GM18873 (cell line): ENCODE results near the gene IKBKE.
"Not testable (repeated sequence)": the region's sequence is repeated elsewhere in the genome, so short reads cannot be mapped to it uniquely, and the experiment has no call there.

Source experiments
- ATAC-seq: cut with Tn5 transposase; IDR thresholded peaks from one replicate; pipeline ENCODE4 v1.9.1; 2021; ENCODE audit warnings: mild to moderate bottlenecking, moderate library complexity, moderate number of reproducible peaks; ENCODE audit not compliant: unreplicated experiment, low FRiP score

IKBKE gene

GRCh38 chr1:206471415-206471801, 1.1 kb downstream of the IKBKE start:
- ATAC-seq, result no peak

DNA sequence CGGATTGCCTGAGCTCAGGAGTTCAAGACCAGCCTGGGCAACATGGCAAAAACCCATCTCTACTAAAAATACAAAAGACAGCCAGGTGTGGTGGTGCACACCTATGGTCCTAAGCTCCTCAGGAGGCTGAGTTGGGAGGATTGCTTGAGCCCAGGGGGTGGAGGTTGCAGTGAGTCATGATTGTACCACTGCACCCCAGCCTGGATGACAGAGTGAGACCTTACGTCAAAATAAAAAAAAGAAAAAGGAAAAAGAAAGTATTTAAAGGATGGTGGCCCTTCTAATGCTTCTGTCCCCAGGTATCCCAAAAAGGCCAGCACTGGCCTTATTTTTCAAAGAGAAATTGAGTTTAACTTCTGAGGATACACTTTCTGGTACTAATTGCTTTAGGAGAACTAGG, 1.7 kb downstream of the IKBKE start:
- no peak for ATAC-seq

DNA sequence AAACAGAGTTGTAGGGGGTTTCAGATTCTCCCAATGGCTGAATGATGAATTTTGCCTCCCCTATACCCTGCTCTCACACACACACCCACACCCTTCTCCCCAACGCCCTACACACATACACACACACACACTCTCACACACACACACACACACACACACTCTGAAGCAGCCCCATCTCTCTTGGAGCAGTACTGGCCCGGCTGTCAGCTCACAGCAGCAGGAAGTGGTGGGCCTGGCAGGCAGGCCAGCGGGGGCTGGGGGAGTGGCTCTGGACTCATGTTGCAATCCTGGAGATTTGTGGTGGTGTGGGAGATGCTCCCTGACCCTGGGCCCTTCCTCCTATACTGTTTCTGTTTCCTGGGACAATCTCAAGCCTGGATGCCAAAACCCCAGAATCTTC, 2.2 kb downstream of the IKBKE start:
- ATAC-seq, result no peak

- no peak for ATAC-seq
Measured at GRCh38 chr1:206472886-206473285, 2.6 kb downstream of the IKBKE start.

GRCh38 chr1:206476058-206476457, 5.8 kb downstream of the IKBKE start:
- ATAC-seq, result no peak

DNA sequence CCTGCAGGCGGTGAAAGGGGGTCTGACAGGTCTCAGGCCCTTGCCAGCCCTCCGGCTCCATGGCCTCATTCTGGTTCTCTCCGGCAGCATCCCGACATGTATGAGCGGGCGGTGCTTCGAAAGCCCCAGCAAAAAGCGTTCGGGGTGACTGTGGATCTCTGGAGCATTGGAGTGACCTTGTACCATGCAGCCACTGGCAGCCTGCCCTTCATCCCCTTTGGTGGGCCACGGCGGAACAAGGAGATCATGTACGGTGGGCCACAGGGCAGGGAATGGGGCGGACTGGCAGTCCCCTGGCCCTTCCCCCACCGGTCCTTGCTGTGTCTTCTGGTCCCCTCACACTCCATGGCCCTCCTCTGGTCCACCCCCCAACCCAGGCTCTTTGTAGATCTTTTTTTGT, 6.3 kb downstream of the IKBKE start:
- no peak for ATAC-seq

DNA sequence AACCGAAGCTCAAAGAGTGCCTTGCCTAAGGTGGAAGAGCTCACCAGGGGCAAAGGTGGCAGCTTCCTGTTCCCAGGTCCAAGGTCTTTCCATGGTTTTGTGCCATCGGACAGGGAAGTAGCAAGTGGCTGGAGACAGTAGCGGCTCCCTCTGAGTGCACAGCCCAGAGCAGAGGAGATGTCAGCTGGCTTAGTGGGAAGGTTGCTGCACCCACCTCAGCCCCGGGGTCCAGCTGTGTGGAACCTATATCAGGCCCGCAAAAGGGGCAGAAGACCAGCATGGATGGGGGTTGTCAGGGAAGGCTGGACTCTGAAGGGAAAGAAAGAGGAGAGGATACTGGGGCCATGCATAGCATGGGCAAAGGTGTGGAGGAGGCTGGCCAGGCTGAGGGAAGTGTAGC, 6.8 kb downstream of the IKBKE start:
- ATAC-seq, result no peak

GRCh38 chr1:206477581-206478380, 7.5 kb downstream of the IKBKE start:
- ATAC-seq, result no peak

GRCh38 chr1:206478746-206479145, 8.5 kb downstream of the IKBKE start:
- no peak for ATAC-seq

DNA sequence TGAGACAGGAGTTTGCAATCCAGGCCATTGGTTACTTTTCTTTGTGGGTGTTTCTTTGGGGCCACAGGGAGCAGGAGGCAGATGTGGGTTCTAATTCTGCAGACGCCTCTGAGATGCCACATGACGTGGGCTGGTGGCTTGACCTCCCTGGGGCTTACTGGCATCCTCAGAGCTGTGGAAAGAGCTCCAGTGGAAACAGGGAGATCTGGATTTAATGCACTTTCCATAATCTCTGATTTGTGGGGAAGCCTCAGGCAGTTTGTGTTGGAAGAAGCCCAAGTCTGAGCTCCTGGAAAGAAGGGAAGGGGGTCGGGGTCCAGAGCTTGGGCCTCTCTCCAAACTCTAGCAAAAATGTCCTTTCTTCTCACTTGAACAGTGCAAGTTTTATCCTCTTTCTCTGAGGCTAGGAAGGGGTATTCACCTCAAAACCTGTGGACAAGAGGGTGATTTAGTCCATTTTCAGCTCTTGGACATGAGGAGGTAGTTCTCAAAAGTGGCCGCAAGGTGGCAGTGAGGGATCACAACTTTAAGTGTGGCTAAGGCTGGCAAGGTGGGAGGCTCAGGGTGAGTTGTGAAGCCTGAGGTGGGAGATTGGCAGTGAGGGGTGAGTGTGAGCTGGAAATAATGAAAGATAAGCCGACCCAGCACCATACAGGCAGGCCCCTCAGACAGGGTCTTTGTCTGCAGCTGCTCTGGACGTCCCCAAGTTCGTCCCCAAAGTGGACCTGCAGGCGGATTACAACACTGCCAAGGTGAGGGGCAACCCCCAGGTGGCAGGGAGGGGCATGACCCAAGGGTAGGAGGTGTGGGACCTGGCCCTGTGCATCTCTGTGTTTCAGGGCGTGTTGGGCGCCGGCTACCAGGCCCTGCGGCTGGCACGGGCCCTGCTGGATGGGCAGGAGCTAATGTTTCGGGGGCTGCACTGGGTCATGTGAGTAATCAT, 9.2 kb downstream of the IKBKE start:
- no peak for ATAC-seq

DNA sequence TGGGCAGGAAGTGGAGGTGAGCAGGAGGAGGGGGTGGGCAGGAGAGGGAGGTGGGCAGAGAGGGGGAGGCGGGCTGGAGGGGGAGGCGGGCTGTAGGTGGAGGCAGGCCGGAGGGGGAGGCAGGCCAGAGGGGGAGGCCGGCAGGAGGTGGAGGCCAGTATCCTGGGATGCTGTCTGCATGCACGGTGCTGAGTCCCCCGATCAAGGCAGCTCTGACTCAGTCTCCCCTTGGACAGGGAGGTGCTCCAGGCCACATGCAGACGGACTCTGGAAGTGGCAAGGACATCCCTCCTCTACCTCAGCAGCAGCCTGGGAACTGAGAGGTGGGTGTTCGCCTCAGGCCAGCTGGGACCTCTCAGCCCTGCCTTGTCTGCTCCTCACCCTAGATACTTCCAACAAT, 9.9 kb downstream of the IKBKE start:
- ATAC-seq, result no peak

GRCh38 chr1:206482611-206483010, 12.3 kb downstream of the IKBKE start:
- ATAC-seq, result no peak

- ATAC-seq, result not testable (repeated sequence)
Measured at GRCh38 chr1:206483864-206484263, 13.6 kb downstream of the IKBKE start.

DNA sequence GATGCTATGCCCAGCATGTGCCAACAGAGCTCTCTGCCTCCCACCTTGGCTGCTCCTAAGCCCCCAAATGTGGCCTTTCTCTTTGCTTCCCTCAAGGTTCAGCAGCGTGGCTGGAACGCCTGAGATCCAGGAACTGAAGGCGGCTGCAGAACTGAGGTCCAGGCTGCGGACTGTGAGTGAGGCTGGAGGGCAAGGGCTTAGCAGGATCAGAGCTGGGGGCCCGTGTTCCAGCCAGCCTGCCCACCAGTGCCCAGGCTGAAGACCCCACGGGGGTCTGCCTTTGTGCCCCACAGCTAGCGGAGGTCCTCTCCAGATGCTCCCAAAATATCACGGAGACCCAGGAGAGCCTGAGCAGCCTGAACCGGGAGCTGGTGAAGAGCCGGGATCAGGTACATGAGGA, 14.6 kb downstream of the IKBKE start:
- no peak for ATAC-seq

- ATAC-seq, result no peak
Measured at GRCh38 chr1:206486995-206487788, 16.9 kb downstream of the IKBKE start.

GRCh38 chr1:206487970-206488369, 17.7 kb downstream of the IKBKE start:
- ATAC-seq, result no peak

DNA sequence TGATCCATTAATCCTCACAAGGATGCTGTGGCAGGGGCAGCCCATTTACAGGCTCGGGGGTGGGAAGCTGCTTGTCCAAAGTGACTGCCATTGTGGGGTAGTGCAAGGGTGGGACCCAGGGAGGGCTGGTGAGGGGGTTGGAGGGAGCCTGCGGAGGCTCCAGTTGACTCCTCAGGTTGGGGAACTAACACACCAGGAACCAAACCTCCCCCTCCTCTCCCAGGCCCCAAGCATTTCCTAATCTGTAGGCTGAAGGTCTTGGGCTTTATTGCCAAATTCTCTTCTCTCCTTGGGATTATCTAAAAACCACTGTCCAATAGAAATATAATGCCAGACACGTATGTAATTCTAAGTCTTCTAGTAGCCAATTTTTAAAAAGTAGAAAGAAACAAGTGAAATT, 18.2 kb downstream of the IKBKE start:
- ATAC-seq, result no peak

- ATAC-seq, result no peak
Measured at GRCh38 chr1:206489980-206490770, 19.9 kb downstream of the IKBKE start.

- ATAC-seq, result no peak
Measured at GRCh38 chr1:206490771-206491405, 20.6 kb downstream of the IKBKE start.

DNA sequence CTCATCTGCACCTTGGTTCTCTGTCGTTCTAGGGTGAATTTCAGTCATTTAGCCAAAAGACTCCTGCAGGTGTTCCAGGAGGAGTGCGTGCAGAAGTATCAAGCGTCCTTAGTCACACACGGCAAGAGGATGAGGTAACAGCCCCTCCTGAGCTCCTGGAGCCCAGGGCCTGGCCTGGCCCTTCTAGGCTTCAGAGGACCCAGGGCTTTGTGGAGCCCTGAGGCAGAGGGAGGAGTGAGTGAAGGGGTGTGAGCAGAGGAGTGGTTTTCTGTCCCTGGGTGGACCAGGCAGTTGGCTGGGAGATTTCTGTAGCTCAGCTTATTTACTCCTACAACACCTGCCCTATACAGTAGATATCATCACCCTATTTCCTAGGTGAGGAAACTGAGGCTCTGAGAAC, 21.3 kb downstream of the IKBKE start:
- no peak for ATAC-seq
